ENCODE results near the gene CCDC169.
A peak's percentile ranks its signal among the peaks of the same experiment; 100 is the strongest.
"Not testable (repeated sequence)": the region's sequence is repeated elsewhere in the genome, so short reads cannot be mapped to it uniquely, and the experiment has no call there.

Gene CCDC169

GRCh38 chr13:36313047-36313969 lies 15.7 kb upstream of the CCDC169 start:
- no peak for DNase-seq

DNA sequence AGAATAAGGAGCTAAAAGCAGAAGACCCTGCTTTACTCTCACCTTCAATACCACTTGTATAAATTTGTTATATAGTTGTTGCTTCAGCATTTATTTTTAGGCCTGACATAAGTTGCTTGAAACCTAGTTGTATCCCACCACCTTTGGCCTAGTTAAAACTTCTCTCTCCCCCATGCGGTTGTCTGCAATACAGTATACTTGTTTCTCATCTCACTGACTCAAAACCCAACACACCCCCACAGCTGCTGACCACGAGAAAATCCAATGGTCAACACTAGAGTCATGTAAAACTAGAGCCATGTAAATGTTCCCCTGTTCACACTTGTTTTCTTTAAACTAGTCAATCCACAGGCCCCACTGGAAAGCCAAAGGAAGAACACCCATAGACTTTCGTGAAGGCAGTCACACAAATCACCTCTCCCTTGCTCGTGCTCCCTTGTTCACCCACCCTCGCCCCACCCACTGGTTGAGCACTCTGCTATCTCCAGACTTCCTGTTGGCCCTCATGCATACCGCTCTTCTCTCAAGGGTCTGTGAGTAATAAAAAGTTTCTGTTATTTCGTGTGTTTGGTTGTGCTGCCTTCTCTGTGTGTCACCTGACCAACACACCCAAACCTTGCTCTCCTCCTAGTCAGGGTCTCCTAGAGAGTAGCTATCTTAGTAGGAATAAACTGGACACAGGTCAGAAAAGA lies 12.9 kb upstream of the CCDC169 start:
- no peak for DNase-seq

DNA sequence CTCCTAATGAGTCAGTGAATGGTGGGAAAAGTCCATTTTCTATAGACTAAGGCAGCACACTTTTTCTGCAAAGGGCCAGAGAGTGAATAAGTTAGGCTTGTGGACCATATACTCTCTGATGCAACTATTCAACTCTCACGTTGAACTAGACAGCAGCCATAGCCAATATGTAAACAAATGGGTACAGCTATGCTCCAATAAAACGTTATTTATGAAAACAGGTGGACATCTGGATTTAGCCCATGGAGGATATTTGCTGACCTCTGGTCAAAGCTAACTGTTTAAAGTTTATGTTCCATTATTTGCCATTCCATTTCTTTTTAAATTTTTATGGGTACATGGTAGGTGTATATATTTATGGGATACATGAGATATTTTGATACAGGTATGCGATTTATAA lies 4.7 kb upstream of the CCDC169 start:
- no peak for DNase-seq

- not testable (repeated sequence) for DNase-seq
Observed at GRCh38 chr13:36299469-36299868, 1.9 kb upstream of the CCDC169 start.

DNA sequence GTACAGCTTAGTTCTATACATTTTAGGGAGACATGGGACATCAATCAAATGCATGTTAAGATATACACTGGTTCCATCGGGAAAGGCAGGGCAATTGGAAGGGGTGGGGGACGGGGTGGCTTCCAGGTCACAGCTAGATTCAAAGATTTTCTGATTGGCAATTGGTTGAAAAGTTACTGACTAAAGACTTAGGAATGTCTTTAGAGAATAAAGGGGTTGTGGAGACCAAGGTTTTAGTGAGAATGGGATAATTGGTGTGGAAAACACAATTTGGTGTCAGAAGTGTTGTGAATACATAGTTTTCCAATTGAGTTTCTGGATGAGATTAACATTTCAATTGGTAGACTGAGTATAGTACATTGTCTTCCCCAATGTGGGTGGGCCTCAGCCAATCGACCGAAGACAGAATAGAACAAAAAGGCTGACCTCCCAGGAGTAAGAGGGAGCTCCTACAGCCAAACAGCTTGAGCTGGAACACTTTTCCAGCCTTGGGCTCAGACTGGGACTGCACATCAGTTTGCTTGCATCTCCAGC lies 988 bp upstream of the CCDC169 start:
- no peak for DNase-seq

DNA sequence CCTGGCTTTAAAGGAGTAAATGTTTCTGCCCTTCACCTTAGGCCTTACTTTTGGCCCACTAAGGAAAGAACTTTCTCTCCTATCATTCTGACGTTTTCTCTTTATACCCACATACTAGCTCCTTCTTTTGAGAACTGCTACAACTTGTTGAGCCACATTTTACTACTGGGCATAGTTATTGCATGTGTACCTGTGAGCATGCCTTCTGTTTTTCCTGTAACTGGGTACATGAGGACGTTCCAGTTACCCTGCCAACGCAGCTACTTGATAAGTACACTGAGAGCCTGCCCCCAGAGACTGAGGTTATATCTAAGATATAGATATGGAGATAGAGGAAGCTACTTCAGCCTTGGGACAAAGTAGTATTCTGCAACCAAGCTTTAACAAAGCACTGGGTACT lies 3.5 kb downstream of the CCDC169 start:
- DNase-seq: no peak

DNA sequence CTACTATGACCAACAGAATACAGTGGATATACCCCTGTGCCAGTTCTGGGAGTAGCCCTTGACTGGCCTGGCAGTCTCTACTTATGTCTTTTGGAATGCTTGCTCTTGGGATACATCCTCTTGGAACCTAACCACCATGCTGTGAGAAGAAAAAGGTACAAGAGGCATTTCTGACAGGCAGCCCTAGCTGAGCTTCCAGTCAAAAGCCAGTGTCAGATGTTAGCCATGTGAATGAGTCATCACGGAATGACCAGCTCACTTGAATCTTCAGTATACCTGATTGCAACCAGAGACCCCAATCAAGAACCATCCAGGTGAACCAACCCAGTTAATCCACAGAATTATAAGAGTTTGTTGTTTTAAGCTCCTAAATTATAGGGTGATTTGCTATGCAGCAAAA lies 4.1 kb downstream of the CCDC169 start:
- no peak for DNase-seq

GRCh38 chr13:36288794-36289391 lies 8.7 kb downstream of the CCDC169 start:
- no peak for DNase-seq

- DNase-seq: no peak
Observed at GRCh38 chr13:36286006-36286405, 11.6 kb downstream of the CCDC169 start.

DNA sequence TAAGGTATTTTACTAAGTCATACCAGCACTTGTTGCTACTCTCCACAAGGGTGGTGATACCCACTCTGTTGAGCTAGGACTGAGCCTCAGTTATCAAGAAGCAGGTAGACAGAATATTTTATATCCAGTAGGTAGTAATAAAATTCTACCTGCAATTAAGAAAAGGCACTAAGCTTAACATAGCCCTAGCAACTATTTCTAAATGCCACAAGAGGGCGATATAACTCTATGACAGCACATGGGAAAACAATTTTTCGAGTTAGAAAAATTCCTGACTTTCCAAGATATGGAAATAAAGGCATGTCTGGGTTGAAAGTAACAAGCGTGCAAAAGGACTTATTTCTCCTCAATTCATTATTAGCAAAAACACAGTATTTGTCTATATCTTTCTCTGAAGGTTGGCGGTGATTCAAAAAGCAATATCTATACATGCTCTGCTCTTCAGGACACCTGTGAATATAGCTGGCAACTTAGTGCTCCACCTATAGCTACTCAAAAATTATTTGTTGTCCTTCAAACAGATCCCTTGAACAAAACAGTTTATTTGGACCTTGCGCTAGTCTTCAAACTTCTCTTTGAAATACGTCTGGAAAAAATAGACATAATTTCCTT lies 14.7 kb downstream of the CCDC169 start:
- peak; percentile 20 for DNase-seq

DNA sequence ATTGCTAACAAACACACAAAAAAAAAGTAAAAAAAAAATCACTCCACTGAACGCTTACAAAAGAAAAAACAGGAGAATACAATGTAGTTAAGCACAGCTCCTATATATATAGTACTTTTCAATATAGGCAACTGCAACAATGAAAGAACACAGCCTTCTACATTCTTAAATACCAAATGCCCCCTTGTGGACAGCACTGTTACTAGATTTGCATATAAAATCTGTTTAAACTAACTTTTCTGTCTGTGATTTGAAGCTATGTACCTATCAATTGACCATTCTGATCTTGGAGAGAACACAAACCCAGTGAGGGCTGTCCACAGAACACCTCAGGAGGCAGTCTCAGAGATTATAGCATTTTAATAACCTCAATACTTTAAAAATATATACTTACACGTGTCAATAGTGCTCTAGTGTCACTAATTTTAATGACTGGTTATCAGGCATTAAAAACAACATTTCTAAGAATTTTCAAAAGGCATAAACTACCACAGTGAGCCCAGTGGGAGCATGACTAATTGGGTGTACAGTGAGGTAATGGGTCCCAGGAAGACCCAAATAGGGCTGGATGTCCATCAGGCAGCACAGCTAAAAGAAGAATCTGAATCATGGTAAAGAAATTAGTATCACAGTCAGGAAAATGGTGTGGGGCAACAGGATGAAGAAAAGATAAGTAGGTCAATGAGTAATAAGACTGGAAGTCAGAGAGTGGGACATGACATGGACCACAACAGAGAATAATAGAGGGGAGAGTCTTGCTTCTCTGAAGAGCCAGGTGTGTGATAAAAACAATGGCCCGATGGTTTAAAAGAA lies 22.2 kb downstream of the CCDC169 start:
- DNase-seq: no peak

DNA sequence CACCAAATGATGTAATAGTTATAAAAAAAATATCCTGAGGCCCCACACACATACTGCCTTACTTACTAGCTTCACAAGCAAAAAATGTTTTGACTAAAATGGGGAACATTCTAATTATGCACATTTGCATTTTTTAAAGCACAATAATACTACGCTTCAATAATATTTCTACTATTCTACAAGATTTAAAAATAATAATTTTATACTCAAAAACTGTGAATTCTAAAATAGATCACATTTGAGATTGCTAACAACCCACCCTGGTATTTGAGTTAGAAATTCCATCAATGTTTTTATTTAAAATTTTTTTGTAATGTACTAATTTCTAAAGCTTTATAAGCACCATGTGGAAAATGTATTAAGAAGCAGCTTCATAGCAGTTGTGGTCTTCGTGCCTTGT lies 24.2 kb downstream of the CCDC169 start:
- DNase-seq: no peak

DNA sequence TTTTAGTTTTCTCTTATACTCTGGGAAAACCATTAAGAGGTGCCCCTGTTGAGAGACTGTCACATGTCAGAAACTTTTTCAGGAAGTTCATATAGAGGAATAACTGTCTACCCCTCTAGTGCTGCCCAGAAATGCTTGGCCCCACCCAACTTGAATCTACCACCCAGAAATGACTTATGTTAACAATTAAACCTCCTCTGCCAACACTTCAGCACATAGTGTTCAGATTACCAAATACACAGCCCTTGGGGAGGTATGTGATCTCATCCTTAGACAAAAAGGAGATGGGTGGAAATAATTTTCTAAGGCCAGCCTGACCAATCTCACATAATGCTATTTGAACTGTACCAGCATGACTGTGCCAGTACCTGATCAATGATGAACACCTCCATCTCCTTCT lies 35.6 kb downstream of the CCDC169 start:
- no peak for DNase-seq

GRCh38 chr13:36261011-36261410 lies 36.6 kb downstream of the CCDC169 start:
- no peak for DNase-seq

DNA sequence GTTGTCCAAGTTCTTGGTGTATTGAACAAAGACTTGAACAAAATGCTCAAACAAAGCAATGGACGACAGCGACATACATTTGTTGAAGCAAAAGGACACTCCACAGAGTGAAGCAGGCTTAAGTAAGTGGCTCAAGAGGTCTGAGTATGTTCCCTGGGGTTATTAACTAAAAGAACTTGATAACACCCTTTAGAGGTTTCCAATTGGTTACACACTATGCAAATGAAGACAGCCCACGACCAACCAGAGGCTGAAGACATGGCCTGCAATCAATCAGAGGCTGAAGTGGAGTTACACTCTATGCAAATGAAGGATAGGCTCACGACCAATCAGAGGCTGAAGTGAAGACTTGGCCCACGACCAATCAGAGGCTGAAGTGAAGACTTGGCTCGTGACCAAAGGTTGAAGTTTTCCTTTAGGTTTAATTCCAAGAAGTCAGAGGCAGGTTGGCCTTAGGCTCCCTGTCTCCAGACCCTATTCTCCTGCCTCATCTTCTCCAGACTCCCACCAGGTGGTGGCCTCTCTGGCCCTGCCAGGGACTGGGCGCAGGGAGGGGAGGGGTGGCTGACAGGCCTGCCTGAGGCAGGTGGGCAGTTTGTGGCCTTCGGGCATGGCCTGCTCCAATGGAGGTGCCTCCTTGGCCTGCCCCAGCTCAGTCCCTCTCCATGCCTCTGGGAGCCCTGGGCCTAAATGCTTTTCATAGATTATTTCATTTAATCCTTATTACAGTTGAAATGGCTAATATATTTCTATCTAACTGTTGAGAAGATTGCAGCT lies 38.1 kb downstream of the CCDC169 start:
- no peak for DNase-seq

DNA sequence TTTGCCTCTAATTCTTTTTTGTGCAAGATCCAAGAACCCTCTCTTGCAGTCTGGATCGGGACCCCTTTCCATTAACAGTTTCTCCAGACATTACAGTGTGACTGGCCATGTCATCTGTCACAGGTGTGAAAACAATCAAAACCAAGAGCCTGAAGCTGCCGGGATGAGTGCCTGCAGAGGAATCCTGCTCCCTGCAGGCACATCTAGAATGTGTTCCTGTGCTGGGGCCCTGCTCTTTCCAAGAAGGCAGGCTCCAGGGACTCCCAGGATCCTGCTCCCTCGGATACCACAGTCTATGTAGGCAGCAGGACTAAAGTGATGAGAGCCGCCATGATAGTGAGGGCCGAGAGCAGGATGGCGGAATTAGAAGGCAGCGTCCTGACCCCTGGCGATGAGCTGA lies 38.8 kb downstream of the CCDC169 start:
- no peak for DNase-seq

- no peak for DNase-seq
Observed at GRCh38 chr13:36251526-36251925, 46.1 kb downstream of the CCDC169 start.

GRCh38 chr13:36251017-36251416 lies 46.6 kb downstream of the CCDC169 start:
- no peak for DNase-seq

GRCh38 chr13:36248700-36249099 lies 48.9 kb downstream of the CCDC169 start:
- DNase-seq: no peak

GRCh38 chr13:36244990-36245389 lies 52.6 kb downstream of the CCDC169 start:
- DNase-seq: no peak

DNA sequence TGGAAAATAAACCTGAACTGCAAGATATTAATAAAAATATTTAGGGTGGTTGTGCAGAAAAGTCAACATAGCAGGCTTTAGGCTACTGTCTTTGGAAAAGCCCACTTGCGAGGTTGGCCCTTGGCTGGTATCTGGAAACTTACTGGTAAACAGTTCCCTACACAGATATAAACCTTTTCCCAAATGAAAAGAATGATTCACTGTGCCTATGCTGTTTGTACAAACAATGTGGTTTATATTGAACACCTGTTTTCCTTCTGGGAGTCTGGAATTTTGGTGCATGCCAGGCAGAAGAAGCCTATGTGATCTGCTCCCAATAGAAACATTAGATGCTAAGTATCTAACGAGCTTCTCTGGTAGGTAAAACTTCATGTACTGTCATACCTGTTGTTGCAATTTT lies 53.5 kb downstream of the CCDC169 start:
- no peak for DNase-seq
